ENCODE measurements around the gene CACNG7.

Gene CACNG7

GRCh38 chr19:53982611-53983010, 73.5 kb downstream of the CACNG7 start:
- H3K4me3 ChIP-seq (ENCODE audit: low read length), result no peak overlapping the region
- no peak for DNase-seq (ENCODE audit: low read depth)
- no peak for TF ChIP-seq CTCF (conservative IDR thresholded peaks at IDR 0.05; ENCODE audit: low read depth, low read length)

GRCh38 chr19:53983457-53984289, 74.6 kb downstream of the CACNG7 start:
- no peak for DNase-seq (ENCODE audit: low read depth)
- no peak overlapping the region for H3K4me3 ChIP-seq (ENCODE audit: low read length)
- no peak for TF ChIP-seq CTCF (conservative IDR thresholded peaks at IDR 0.05; ENCODE audit: low read depth, low read length)

- no peak for DNase-seq (ENCODE audit: low read depth)
- no peak overlapping the region for H3K4me3 ChIP-seq (ENCODE audit: low read length)
- no peak for TF ChIP-seq CTCF (conservative IDR thresholded peaks at IDR 0.05; ENCODE audit: low read depth, low read length)
Observed at GRCh38 chr19:53985863-53986262, 76.8 kb downstream of the CACNG7 start.

- no peak for DNase-seq (ENCODE audit: low read depth)
- no peak for TF ChIP-seq CTCF (conservative IDR thresholded peaks at IDR 0.05; ENCODE audit: low read depth, low read length)
- H3K4me3 ChIP-seq (ENCODE audit: low read length), result no peak overlapping the region
Observed at GRCh38 chr19:53988981-53989380, 79.9 kb downstream of the CACNG7 start.

- no peak overlapping the region for H3K4me3 ChIP-seq (ENCODE audit: low read length)
- no peak for TF ChIP-seq CTCF (conservative IDR thresholded peaks at IDR 0.05; ENCODE audit: low read depth, low read length)
- no peak for DNase-seq (ENCODE audit: low read depth)
Observed at GRCh38 chr19:53989600-53990533, 80.8 kb downstream of the CACNG7 start.

- TF ChIP-seq CTCF (conservative IDR thresholded peaks at IDR 0.05; ENCODE audit: low read depth, low read length), result no peak
- no peak for DNase-seq (ENCODE audit: low read depth)
- H3K4me3 ChIP-seq (ENCODE audit: low read length), result peak within 1 kb of the TSS; percentile 35
Observed at GRCh38 chr19:53991224-53992113, 82.4 kb downstream of the CACNG7 start, which contains the start of gene CACNG6. Gene CACNG6, plus strand, starts transcription at chr19:53991637. Its CDS starts 1,241 bp downstream, at chr19:53992878.

Measured in retinal pigment epithelial cell (primary cell).